Right lobe of liver (tissue), 4 donors: ENCODE results near the gene DUSP16.

Experiments
- CTCF ChIP-seq, 4 donors: fragments of 200-600 bp in 3 of 4; fragments of 450-650 bp in 1 of 4; IDR thresholded peaks; one replicate each; pipeline versions ENCODE4 v1.5.1 to v1.8.0; 2016 to 2022; ENCODE audit warnings: antibody characterized with exemption in 4 of 4, mild to moderate bottlenecking in 2 of 4
- POLR2A ChIP-seq: fragments of 450-650 bp; IDR thresholded peaks from one replicate; pipeline ENCODE4 v1.6.1; 2017; ENCODE audit warnings: antibody characterized with exemption, mild to moderate bottlenecking
- donor health status: DM: no; HTN: no; CAD: no.
- donor health status: DM: no; HTN: no; CAD: no.
- donor health status: DM: no; HTN: yes; CAD: no.

DNA sequence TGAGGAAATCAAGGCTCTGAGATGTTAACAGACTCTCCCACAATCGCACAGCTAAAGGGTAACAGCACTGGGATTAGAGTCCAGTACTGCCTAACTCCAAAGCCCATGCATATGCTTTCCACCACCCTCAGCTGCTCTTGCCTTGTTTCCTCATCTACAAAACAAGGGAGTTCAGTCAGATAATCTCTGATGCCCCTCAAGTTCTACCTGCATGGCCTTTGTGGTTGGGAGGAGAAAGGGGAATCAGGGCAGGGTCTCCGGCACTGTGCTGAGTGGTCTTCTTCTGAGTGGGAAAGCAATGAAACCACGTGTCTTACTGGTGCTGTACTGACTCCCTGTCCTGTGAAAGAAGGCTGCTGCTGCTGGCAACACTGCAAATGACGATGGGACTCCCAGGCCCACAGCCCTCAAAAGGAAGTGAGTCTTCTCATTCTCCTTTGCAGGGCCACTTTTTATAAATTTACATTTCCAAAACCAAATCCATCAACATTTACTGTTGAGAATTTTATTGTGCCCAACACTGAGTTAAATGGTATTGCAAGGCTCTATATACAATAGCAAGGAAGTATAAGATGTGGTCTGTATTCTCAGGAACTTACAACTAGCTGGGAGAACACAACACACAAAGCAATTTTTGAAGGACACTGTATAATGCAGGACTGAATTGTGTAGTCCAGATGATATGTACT is 19.7 kb upstream of the DUSP16 start:
- no peak for TF ChIP-seq CTCF (IDR thresholded peaks at IDR 0.05)
- no peak for TF ChIP-seq POLR2A
